ENCODE measurements around the gene LARGE1. TPM values are rescaled to one million over a fixed set of nuclear protein-coding genes. Genes with fewer than 3 reads are reported as not detected.

The LARGE1 gene
- total RNA-seq, 2 donors from 2014 or later = 12.5 to 21.1 TPM

- DNase-seq (no peak), ATAC-seq (no peak)
- Histone ChIP-seq H3K27ac (no peak overlapping the region), H3K4me3 (no peak overlapping the region), H3K4me1 (no peaks in the 10 kb centered on the region), H3K36me3 (replicated peaks in 1 of 2; ENCODE audit: insufficient read depth in 1 of 2, low read depth in 2 of 2) (no peaks in the 10 kb centered on the region), H3K9me3 (no peaks in the 10 kb centered on the region), H3K27me3 (no peaks in the 10 kb centered on the region)
- intact Hi-C loops (cut with DNase I) = no loop called here
- no peak for TF ChIP-seq POLR2A (IDR thresholded peaks at IDR 0.05)
- TF ChIP-seq, protein P1, sequence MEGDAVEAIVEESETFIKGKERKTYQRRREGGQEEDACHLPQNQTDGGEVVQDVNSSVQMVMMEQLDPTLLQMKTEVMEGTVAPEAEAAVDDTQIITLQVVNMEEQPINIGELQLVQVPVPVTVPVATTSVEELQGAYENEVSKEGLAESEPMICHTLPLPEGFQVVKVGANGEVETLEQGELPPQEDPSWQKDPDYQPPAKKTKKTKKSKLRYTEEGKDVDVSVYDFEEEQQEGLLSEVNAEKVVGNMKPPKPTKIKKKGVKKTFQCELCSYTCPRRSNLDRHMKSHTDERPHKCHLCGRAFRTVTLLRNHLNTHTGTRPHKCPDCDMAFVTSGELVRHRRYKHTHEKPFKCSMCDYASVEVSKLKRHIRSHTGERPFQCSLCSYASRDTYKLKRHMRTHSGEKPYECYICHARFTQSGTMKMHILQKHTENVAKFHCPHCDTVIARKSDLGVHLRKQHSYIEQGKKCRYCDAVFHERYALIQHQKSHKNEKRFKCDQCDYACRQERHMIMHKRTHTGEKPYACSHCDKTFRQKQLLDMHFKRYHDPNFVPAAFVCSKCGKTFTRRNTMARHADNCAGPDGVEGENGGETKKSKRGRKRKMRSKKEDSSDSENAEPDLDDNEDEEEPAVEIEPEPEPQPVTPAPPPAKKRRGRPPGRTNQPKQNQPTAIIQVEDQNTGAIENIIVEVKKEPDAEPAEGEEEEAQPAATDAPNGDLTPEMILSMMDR (IDR thresholded peaks at IDR 0.05) = no peak
- WGBS, 2 donors = 74 to 82% methylated on average over 4 of the region's 4 CpGs
Measured at GRCh38 chr22:33389936-33390335, 530.3 kb downstream of the LARGE1 start.

DNA sequence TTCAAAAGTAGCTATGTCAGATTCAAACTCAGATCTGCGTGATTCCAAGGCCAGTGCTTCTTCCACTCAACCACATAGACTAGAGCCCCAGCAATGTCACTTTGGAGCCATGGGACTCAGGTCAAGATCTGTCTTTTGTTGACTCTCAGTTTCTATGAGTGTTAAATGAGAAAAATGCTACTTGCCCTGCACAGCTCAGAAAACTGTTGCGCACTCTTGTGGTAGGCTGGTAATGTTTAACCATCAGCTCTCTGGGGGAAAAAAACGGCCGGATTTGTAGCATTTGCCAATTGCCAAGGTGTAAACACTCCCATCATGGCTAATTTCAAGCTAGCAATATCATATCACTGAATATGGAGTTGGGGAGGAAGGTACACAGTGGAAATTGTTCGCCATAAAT is 534.0 kb downstream of the LARGE1 start:
- Histone ChIP-seq H3K4me1 (peaks cover 6% of the 10 kb centered on the region), H3K9me3 (no peaks in the 10 kb centered on the region), H3K27me3 (no peaks in the 10 kb centered on the region), H3K4me3 (no peak overlapping the region), H3K27ac (no peak overlapping the region), H3K36me3 (replicated peaks in 1 of 2; ENCODE audit: insufficient read depth in 1 of 2, low read depth in 2 of 2) (no peaks in the 10 kb centered on the region)
- intact Hi-C loops (cut with DNase I) = no loop called here
- TF ChIP-seq, protein P1 (IDR thresholded peaks at IDR 0.05) = no peak
- TF ChIP-seq POLR2A (IDR thresholded peaks at IDR 0.05) = no peak
- no peak for ATAC-seq
- no peak for DNase-seq
- 80 to 82% methylated on average over 5 of the region's 5 CpGs for WGBS, 2 donors

DNA sequence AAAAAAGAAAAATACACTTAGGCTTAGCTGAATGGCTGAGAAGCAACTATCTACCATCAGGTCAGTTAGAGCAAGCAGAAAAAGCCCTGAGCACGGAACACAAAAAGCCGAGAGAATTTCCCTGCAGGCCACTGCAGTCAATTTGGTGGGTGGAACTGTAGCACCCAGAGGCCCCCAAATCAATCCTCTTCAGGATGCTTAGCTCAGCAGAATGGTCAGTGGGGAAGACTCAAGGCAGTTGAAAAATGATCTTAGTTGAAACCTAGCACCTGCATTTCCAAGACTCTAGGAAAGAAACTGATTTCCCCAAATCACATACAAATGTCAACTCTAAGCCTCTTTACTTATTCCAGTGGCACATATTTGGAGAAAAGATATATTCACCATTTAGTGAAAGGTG is 534.7 kb downstream of the LARGE1 start:
- Histone ChIP-seq H3K4me1 (peaks cover 6% of the 10 kb centered on the region), H3K4me3 (no peak overlapping the region), H3K36me3 (replicated peaks in 1 of 2; ENCODE audit: insufficient read depth in 1 of 2, low read depth in 2 of 2) (no peaks in the 10 kb centered on the region), H3K27me3 (no peaks in the 10 kb centered on the region), H3K9me3 (no peaks in the 10 kb centered on the region), H3K27ac (no peak overlapping the region)
- TF ChIP-seq, protein P1 (IDR thresholded peaks at IDR 0.05) = no peak
- intact Hi-C loops (cut with DNase I) = no loop called here
- WGBS, 2 donors = 98 to 100% methylated on average over 2 of the region's 2 CpGs
- DNase-seq (no peak), ATAC-seq (no peak)

GRCh38 chr22:33382436-33382835 is 537.8 kb downstream of the LARGE1 start:
- Histone ChIP-seq H3K9me3 (no peaks in the 10 kb centered on the region), H3K27ac (peak overlapping the region in 1 of 4 donors; percentile 47), H3K4me3 (no peak overlapping the region), H3K27me3 (no peaks in the 10 kb centered on the region), H3K4me1 (peaks cover 6% of the 10 kb centered on the region), H3K36me3 (replicated peaks in 1 of 2; ENCODE audit: insufficient read depth in 1 of 2, low read depth in 2 of 2) (no peaks in the 10 kb centered on the region)
- WGBS, 2 donors = 62 to 67% methylated on average over 8 of the region's 8 CpGs
- ATAC-seq = no peak
- no peak for TF ChIP-seq POLR2A (IDR thresholded peaks at IDR 0.05)
- TF ChIP-seq, protein P1 (IDR thresholded peaks at IDR 0.05) = no peak
- intact Hi-C loops (cut with DNase I) = no loop called here
- peak in 3 of 4 donors; percentile 4 to 28 (median 25) for DNase-seq

DNA sequence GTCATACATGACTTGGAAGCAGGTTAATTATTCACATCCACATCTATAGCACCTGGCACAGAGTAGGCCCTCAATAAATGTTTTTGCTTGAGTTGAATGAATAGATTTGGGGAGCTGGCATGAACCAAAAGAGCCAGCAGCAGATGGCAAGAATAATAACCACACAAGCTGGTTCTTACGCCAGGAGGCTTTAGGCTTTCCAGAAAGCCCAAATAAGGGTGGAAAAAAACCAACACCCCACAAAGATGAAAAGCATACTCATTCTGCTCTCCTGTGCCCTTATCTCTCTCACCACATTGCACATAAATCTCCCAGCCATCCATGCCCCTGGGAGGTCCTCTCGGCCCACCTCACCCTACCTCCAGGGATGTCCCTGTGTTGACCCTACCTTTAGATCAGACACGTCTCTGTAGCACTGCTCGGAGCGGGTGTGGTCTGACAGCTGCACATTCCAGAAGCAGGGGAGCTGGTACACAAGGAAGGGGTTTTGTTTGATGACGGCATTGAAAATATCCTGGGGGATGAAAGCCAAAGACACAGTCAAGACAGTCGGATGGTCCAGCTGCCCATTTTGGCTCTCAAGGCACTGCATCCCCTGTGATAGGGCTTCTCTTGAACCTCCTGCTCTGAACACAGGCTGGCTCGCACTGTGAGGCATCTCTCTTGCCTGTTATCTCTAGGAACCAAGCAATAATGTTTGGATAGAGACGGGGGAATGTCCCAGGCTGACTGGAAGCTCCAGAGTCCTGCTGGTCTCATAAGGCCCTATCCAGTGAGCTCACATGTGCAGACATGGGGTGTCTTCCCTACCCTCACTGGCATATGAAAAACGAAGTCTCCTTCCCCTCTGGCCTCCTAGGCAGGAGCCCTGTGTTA is 538.5 kb downstream of the LARGE1 start:
- DNase-seq (no peak), ATAC-seq (no peak)
- TF ChIP-seq, protein P1 (IDR thresholded peaks at IDR 0.05) = no peak
- no peak for TF ChIP-seq POLR2A (IDR thresholded peaks at IDR 0.05)
- peaks cover 6% of the 10 kb centered on the region for H3K4me1 ChIP-seq
- intact Hi-C loops (cut with DNase I) = no loop called here
- no peaks in the 10 kb centered on the region for H3K27me3 ChIP-seq
- H3K4me3 ChIP-seq = no peak overlapping the region
- H3K9me3 ChIP-seq = no peaks in the 10 kb centered on the region
- no peak overlapping the region for H3K27ac ChIP-seq
- WGBS, 2 donors = 77 to 86% methylated on average over 9 to 10 of the region's 10 CpGs
- H3K36me3 ChIP-seq (replicated peaks in 1 of 2; ENCODE audit: insufficient read depth in 1 of 2, low read depth in 2 of 2) = no peaks in the 10 kb centered on the region

Data from body of pancreas (tissue), 4 donors.